Measurements from ENCODE around the gene BRAF.

GRCh38 chr7:140707132-140707531, 217.6 kb downstream of the BRAF start:
- TF ChIP-seq USF1 (IDR thresholded peaks at IDR 0.05): no peak
- no peak for TF ChIP-seq ZBTB7A (IDR thresholded peaks at IDR 0.05; ENCODE audit: low read depth)
- TF ChIP-seq MAX (IDR thresholded peaks at IDR 0.05): no peak
- TF ChIP-seq EGR1 (IDR thresholded peaks at IDR 0.05): no peak

Data from Ishikawa (cell line).